HG03060 (cell line): ENCODE results near the gene ZNF225.
"Not testable (repeated sequence)": the region's sequence is repeated elsewhere in the genome, so short reads cannot be mapped to it uniquely, and the experiment has no call there.

Source experiments
- ATAC-seq: cut with Tn5 transposase; IDR thresholded peaks from one replicate; pipeline ENCODE4 v1.9.1; 2021; ENCODE audit warnings: low read depth, moderate number of reproducible peaks; ENCODE audit not compliant: unreplicated experiment

The ZNF225 gene

GRCh38 chr19:44113138-44113783, at the start of gene ZNF225:
TSS of gene ZNF225 (plus strand) at chr19:44113399. CDS start at chr19:44115828, 2,429 bp downstream.
- peak; percentile 66 for ATAC-seq

- no peak for ATAC-seq
These were observed 46.9 kb upstream of the ZNF225 start for GRCh38 chr19:44066305-44066704.

- ATAC-seq = no peak
These were observed 43.8 kb upstream of the ZNF225 start for GRCh38 chr19:44069415-44069814.

- ATAC-seq = no peak
These were observed 41.2 kb upstream of the ZNF225 start, which contains the start of gene ZNF284 for GRCh38 chr19:44071824-44072542. TSS of gene ZNF284 (plus strand) at chr19:44072159. CDS start at chr19:44076390, 4,231 bp downstream.

DNA sequence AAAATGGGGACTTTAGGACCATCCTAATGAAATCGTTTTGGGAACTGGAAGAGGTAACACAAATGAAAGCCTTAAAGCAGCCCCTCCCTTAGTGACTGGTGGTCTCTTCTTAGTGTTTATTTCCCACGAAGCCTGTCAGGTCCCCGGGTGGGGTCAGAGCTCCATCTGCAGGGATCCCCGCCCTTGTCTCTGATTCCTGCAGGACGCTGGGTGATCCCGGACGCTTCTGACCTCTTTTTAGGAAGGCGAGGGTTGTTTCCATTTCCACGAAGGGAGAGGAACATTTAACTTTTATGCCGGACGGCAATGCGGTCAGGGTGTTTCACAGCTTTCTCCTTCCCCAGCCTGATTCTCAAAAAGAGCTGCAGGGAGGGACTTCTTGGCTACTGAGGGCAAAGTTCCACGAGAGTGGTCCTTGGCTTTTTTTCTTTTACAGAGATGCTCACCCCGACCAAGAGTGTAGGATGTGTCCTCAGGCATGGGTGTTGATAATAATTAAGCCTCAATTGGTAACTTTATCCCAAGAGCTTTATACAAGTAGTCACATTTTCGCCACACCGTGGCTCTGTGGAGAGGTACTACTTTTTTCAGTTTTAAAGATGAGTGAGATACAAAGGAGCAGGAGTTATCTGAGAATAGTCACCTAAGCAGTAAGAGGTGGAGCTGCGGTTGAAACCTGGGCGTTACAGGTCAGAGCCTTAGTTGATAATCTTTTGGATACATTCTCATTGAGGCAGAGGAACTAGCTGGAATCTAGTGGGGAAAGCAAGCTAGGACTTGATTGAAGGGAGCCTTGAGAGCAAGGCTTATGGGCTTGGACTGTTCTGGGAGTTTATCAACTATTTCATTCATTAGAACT, 40.4 kb upstream of the ZNF225 start:
- no peak for ATAC-seq

- ATAC-seq = no peak
These were observed 36.9 kb upstream of the ZNF225 start for GRCh38 chr19:44076325-44076724.

- ATAC-seq = no peak
These were observed 21.1 kb upstream of the ZNF225 start for GRCh38 chr19:44092108-44092507.

GRCh38 chr19:44093931-44094765, 19.1 kb upstream of the ZNF225 start, which contains the start of gene ZNF224:
TSS of gene ZNF224 (plus strand) at chr19:44094361. CDS start at chr19:44097874, 3,513 bp downstream.
- peak; percentile 61 for ATAC-seq

- no peak for ATAC-seq
These were observed 5.4 kb upstream of the ZNF225 start for GRCh38 chr19:44107751-44108150.

DNA sequence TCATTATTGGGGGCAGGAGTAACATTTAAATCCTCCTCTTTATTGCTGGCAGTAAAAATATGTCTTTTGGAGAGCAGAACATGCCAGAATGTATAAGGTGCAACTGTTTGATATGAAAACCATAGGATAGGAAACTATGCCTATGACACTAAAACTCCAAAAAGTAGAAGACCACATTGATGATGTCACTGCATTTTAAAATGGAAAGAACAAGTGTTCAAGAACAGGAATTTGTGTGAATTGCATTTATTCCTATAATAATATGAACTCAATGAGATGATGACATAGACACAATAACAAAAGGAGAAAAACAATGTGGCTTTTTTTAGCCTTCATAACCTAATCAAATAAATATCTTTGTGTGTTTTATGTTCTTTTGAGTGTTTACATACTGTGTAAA, 3.7 kb upstream of the ZNF225 start:
- ATAC-seq = no peak

DNA sequence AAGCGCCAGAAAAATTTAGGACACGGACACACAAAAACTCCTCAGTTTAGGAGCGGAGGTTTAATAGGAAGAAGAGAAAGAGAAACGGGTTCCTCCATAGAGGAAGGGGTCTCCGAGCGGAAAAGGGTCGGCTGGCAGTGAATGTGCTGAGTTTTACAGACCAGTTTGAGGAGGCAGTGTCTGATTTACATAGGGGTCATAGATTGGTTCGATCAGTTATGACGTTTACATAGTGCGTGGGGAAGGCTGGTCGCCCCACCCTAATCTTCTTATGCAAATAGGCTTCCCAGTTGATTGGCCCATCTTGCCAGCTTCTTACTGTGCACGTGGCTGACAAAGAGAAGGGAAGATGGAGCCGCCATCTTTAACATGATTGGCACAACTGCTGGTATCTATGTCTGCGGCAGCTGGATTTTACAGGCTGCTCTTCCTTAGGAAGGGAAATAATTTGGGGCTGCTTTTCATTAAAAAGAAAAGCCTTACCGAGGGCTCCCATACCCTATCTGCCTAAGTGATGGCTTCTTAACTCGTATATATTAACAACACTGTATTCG, 1.2 kb upstream of the ZNF225 start:
- no peak for ATAC-seq

DNA sequence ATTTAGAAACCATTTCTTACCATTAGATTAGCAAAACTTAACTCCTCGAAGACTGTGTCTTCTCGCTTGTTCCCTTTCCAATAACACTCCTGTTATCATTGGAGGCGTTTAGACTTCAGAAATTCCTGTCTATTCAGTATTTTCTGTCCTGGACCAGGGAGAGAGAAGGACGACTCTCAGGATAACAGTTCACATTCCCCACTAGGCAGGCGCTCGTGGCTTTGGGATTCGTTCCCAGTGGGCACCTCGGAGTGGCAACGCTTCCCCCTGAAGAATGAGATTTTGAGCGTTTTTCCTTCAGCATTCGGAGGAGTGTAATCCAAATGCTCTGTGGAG, 429 bp upstream of the ZNF225 start:
- ATAC-seq = no peak

GRCh38 chr19:44113784-44114390, 688 bp downstream of the ZNF225 start:
- ATAC-seq = no peak

DNA sequence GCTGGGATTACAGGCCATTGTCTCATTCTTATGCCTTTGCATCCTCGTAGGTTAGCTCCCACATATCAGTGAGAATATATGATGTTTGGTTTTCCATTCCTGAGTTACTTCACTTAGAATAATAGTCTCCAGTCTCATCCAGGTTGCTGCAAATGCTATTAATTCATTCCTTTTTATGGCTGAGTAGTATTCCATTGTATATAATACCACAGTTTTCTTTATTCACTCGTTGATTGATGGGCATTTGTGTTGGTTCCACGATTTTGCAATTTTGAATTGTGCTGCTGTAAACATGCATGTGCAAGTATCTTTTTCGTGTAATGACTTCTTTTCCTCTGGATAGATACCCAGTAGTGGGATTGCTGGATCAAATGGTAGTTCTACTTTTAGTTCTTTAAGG, 8.0 kb downstream of the ZNF225 start:
- not testable (repeated sequence) for ATAC-seq

DNA sequence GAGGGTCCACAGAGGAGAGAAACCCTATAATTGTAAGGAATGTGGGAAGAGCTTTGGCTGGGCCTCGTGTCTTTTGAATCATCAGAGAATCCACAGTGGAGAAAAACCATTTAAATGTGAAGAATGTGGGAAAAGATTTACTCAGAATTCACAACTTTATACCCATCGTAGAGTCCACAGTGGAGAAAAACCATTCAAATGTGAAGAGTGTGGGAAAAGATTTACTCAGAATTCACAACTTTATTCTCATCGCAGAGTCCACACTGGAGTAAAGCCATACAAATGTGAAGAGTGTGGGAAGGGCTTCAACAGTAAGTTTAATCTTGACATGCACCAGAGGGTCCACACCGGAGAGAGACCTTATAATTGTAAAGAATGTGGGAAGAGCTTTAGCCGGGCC, 18.8 kb downstream of the ZNF225 start:
- ATAC-seq = no peak

DNA sequence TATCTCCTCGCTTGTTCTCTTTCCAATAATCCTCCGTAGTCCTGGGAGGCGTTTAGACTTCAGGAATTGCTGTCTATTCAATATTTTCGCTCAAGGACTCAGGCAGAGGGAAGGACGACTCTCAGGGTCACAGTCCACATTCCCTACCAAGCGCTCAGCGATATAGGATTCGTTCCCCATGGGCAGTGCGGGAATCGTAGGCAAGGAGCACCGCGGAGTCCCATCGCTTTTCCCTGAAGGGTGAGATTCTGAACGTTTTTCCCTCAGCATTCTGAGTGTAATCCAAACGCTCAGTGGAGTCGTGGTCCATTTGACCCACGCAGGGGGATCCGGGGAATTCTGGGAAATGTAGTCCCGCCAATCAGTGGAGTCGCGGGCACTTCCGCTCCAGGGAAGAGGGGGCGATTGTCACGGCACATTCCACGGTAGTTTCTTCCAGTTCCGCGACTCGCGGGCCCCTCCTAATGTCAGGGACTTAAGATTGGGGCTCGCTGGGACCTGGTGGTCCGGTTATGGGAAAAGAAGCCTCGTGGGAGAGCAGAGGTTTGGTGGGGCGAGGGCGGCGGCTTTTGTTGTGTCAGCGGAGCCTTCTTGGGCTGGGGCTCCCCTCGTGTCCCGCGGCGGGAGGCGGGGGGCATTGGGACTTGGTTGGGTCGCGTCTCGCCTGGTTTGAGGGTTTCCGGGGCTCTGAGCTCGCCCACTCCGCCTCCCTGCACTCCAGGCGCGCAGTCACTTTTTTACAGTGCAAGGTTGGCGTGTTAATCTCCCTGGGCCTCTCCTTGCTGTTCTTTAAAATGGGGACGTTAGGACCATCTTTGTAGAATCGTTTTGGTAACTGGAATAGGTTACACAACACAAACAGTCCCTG, 28.2 kb downstream of the ZNF225 start, which contains the start of gene ZNF234:
TSS of gene ZNF234 (plus strand) at position 364 of the 868 bp plus-strand sequence. CDS start 3,079 bp downstream, outside the sequence.
- ATAC-seq = no peak

DNA sequence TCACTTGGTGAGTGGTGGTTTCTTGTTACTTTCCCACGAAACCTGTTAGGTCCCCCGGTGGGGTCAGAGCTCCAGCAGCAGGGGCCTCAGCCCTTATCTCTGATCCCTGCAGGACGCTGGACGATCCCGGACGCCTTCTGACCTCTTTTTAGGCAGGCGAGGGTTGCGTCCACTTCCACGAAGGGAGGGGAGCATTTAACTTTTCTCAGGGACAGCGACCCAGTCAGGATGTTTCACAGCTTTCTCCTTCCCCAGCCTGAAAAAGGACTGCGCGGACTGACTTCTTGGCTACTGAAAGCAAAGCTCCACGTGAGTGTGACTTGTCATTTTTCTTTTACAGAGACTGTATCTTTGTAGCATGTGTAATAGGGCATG, 28.8 kb downstream of the ZNF225 start:
- ATAC-seq = no peak

DNA sequence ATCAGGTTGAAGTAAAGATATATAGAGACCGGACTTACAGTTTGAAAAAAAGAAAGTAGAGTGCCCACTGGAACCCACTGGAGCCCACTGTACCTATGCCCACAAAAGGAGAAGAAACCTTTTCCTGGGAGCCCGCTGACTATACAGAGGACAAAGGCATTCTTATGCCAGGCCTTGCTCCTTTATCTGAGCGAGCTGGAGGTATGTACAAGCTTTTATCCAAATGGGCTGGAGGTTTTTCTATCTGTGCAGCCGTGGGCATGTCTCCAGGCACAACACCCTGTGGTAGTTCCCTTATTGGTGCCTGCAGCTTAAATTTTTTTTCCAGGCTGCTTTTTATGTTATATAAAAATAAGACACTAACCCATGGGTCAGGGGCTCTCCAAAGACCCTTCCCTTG, 36.6 kb downstream of the ZNF225 start:
- no peak for ATAC-seq

DNA sequence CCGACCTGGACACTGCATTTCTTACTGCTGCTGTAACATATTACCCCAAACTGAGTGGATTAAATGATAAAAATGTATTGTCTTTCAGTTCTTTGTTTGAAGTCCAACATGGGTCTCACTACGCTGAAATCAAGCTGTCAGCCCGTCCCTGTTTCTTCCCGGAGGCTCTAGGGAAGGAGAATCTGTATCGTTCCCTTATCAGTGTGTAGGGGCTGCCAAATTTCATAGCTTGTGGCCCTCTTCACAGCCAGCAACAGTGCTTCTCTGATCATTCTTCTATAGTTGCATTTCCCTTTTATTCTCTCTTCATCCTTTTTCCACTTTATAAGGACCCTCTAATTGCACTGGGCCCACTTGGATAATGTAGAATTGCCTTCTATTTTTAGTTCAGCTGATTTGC, 38.3 kb downstream of the ZNF225 start:
- no peak for ATAC-seq
